SK-N-SH (cell line): ENCODE results near the gene RFPL4A.

Experiments used
- EP300 ChIP-seq, 2 experiments: IDR thresholded peaks; 2 replicates each; pipeline versions ENCODE4 v1.4.0 to v1.6.1; 2012; ENCODE audit warnings: borderline replicate concordance in 1 of 2, low read depth in 1 of 2, low read length in 1 of 2
- IRF3 ChIP-seq: fragments of 150-350 bp; IDR thresholded peaks from 2 replicates; pipeline ENCODE4 v1.6.1; 2016; ENCODE audit warnings: mild to moderate bottlenecking, low read depth, low read length
- NRF1 ChIP-seq: IDR thresholded peaks from 2 replicates; pipeline ENCODE4 v1.6.1; 2012; ENCODE audit warnings: low read depth, mild to moderate bottlenecking, low read length
- TAF1 ChIP-seq: IDR thresholded peaks from 2 replicates; pipeline ENCODE4 v1.6.1; 2012; ENCODE audit warnings: low read depth, mild to moderate bottlenecking, low read length, moderate library complexity, borderline replicate concordance
- TEAD4 ChIP-seq: IDR thresholded peaks from 2 replicates; pipeline ENCODE4 v1.4.0; 2012; ENCODE audit warnings: mild to moderate bottlenecking, borderline replicate concordance; ENCODE audit not compliant: insufficient read depth
- YY1 ChIP-seq: IDR thresholded peaks from 2 replicates; pipeline ENCODE4 v1.4.0; 2012; ENCODE audit warnings: low read depth, mild to moderate bottlenecking
- TF ChIP-seq, protein P1 (sequence below): fragments of 200-600 bp; sonication (generic); IDR thresholded peaks from 2 replicates; pipeline ENCODE4 v1.6.1; 2017; ENCODE audit warnings: antibody characterized with exemption, mild to moderate bottlenecking, moderate library complexity

DNA sequence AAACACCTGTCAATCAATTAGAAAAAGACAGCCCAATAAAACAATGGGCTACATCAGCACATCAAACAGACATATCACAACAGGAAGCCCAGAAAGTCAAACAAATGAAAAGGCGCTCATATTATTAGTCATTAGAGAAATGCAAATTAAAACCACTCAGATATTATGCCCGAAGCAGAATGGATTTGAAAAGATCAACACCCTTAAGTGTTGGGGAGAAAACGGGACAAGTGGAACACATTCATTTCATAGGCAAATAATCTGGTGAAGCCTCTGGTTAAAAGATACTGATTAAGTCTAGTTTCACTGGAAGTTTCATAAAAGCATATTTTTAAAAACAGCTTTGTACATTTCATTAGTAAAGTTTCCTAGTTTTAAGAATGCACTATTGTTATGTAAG lies 38.1 kb upstream of the RFPL4A start:
- TF ChIP-seq IRF3 = no peak
- TF ChIP-seq, protein P1, sequence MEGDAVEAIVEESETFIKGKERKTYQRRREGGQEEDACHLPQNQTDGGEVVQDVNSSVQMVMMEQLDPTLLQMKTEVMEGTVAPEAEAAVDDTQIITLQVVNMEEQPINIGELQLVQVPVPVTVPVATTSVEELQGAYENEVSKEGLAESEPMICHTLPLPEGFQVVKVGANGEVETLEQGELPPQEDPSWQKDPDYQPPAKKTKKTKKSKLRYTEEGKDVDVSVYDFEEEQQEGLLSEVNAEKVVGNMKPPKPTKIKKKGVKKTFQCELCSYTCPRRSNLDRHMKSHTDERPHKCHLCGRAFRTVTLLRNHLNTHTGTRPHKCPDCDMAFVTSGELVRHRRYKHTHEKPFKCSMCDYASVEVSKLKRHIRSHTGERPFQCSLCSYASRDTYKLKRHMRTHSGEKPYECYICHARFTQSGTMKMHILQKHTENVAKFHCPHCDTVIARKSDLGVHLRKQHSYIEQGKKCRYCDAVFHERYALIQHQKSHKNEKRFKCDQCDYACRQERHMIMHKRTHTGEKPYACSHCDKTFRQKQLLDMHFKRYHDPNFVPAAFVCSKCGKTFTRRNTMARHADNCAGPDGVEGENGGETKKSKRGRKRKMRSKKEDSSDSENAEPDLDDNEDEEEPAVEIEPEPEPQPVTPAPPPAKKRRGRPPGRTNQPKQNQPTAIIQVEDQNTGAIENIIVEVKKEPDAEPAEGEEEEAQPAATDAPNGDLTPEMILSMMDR = no peak
- TF ChIP-seq YY1 = no peak
- no peak for TF ChIP-seq TEAD4
- TF ChIP-seq EP300 (IDR thresholded peaks at IDR 0.05; ENCODE audit: borderline replicate concordance in 1 of 2, low read depth in 1 of 2, low read length in 1 of 2) = no peak
- no peak for TF ChIP-seq NRF1
- TF ChIP-seq TAF1 = no peak
